ENCODE measurements around the gene IGF2.

The IGF2 gene

GRCh38 chr11:2153581-2154194 lies 14.5 kb upstream of the IGF2 start:
- no peak for ATAC-seq
- no peak for TF ChIP-seq SNAI2 (CRISPR knock-in tag; IDR thresholded peaks at IDR 0.05)
- TF ChIP-seq TOX (CRISPR knock-in tag; IDR thresholded peaks at IDR 0.05; ENCODE audit: borderline replicate concordance): no peak
- no peak for TF ChIP-seq ZC3H10 (CRISPR knock-in tag; IDR thresholded peaks at IDR 0.05)
- no peak for TF ChIP-seq ZNF565 (CRISPR knock-in tag; conservative IDR thresholded peaks at IDR 0.05; ENCODE audit: low read depth)

GRCh38 chr11:2151500-2152257 lies 12.5 kb upstream of the IGF2 start:
- no peak for TF ChIP-seq ZFP3 (CRISPR knock-in tag; IDR thresholded peaks at IDR 0.05)
- no peak for TF ChIP-seq SNAI2 (CRISPR knock-in tag; IDR thresholded peaks at IDR 0.05)
- TF ChIP-seq ZFP30 (CRISPR knock-in tag; IDR thresholded peaks at IDR 0.05): no peak
- no peak for TF ChIP-seq PPARA (CRISPR knock-in tag; IDR thresholded peaks at IDR 0.05; ENCODE audit: borderline replicate concordance)
- no peak for TF ChIP-seq GLIS3 (CRISPR knock-in tag; IDR thresholded peaks at IDR 0.05)
- no peak for TF ChIP-seq RARB (CRISPR knock-in tag; IDR thresholded peaks at IDR 0.05)
- no peak for TF ChIP-seq POU6F1 (CRISPR knock-in tag; IDR thresholded peaks at IDR 0.05; ENCODE audit: borderline replicate concordance, low read depth)
- no peak for TF ChIP-seq ZNF8 (CRISPR knock-in tag; IDR thresholded peaks at IDR 0.05)
- ATAC-seq: peak; percentile 70

- no peak for TF ChIP-seq ZNF70 (CRISPR knock-in tag; IDR thresholded peaks at IDR 0.05)
- no peak for TF ChIP-seq ZC3H10 (CRISPR knock-in tag; IDR thresholded peaks at IDR 0.05)
- TF ChIP-seq BACH2 (CRISPR knock-in tag; IDR thresholded peaks at IDR 0.05; ENCODE audit: borderline replicate concordance): no peak
- TF ChIP-seq TCF4 (CRISPR knock-in tag; IDR thresholded peaks at IDR 0.05; ENCODE audit: borderline replicate concordance): no peak
- no peak for TF ChIP-seq CSDC2 (CRISPR knock-in tag; IDR thresholded peaks at IDR 0.05)
- TF ChIP-seq PPARA (CRISPR knock-in tag; IDR thresholded peaks at IDR 0.05; ENCODE audit: borderline replicate concordance): no peak
- no peak for TF ChIP-seq ZFP3 (CRISPR knock-in tag; IDR thresholded peaks at IDR 0.05)
- TF ChIP-seq ZNF8 (CRISPR knock-in tag; IDR thresholded peaks at IDR 0.05): no peak
- no peak for TF ChIP-seq TSHZ2 (CRISPR knock-in tag; IDR thresholded peaks at IDR 0.05)
- TF ChIP-seq SNAI2 (CRISPR knock-in tag; IDR thresholded peaks at IDR 0.05): no peak
- no peak for TF ChIP-seq OSR1 (CRISPR knock-in tag; IDR thresholded peaks at IDR 0.05)
- no peak for TF ChIP-seq ZFP30 (CRISPR knock-in tag; IDR thresholded peaks at IDR 0.05)
- TF ChIP-seq CSRNP3 (CRISPR knock-in tag; IDR thresholded peaks at IDR 0.05): no peak
- TF ChIP-seq ZNF565 (CRISPR knock-in tag; conservative IDR thresholded peaks at IDR 0.05; ENCODE audit: low read depth): no peak
- TF ChIP-seq RARB (CRISPR knock-in tag; IDR thresholded peaks at IDR 0.05): no peak
- no peak for TF ChIP-seq ISL1 (CRISPR knock-in tag; IDR thresholded peaks at IDR 0.05)
- TF ChIP-seq PATZ1 (CRISPR knock-in tag; IDR thresholded peaks at IDR 0.05; ENCODE audit: borderline replicate concordance): no peak
- no peak for TF ChIP-seq POU6F1 (CRISPR knock-in tag; IDR thresholded peaks at IDR 0.05; ENCODE audit: borderline replicate concordance, low read depth)
- ATAC-seq: peak; percentile 37; the same call in 2 of the 3 replicates
Observed at GRCh38 chr11:2149864-2150847, 11.0 kb upstream of the IGF2 start.
